ENCODE results near the gene TTPAL.

Gene TTPAL

GRCh38 chr20:44427804-44428173 is 47.9 kb upstream of the TTPAL start:
- TF ChIP-seq POLR2AphosphoS5 (IDR thresholded peaks at IDR 0.05; ENCODE audit: low read depth): no peak
- TF ChIP-seq GABPA (IDR thresholded peaks at IDR 0.05; ENCODE audit: low read depth): no peak
- TF ChIP-seq, protein P1, sequence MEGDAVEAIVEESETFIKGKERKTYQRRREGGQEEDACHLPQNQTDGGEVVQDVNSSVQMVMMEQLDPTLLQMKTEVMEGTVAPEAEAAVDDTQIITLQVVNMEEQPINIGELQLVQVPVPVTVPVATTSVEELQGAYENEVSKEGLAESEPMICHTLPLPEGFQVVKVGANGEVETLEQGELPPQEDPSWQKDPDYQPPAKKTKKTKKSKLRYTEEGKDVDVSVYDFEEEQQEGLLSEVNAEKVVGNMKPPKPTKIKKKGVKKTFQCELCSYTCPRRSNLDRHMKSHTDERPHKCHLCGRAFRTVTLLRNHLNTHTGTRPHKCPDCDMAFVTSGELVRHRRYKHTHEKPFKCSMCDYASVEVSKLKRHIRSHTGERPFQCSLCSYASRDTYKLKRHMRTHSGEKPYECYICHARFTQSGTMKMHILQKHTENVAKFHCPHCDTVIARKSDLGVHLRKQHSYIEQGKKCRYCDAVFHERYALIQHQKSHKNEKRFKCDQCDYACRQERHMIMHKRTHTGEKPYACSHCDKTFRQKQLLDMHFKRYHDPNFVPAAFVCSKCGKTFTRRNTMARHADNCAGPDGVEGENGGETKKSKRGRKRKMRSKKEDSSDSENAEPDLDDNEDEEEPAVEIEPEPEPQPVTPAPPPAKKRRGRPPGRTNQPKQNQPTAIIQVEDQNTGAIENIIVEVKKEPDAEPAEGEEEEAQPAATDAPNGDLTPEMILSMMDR (IDR thresholded peaks at IDR 0.05; ENCODE audit: insufficient read depth, low read length): no peak
- TF ChIP-seq REST (IDR thresholded peaks at IDR 0.05; ENCODE audit: insufficient replicate concordance, low read depth): no peak
- TF ChIP-seq SPI1 (IDR thresholded peaks at IDR 0.05; ENCODE audit: borderline replicate concordance, low read depth): no peak
- DNase-seq (ENCODE audit: low read depth in 1 of 2, low spot score in 1 of 2): no peak
- Histone ChIP-seq H3K27ac (replicated peaks) (no peak overlapping the region), H3K27me3 (ENCODE audit: insufficient read depth, poor library complexity, severe bottlenecking) (no peaks in the 10 kb centered on the region), H3K4me3 (replicated peaks; ENCODE audit: insufficient read depth, low read length) (no peak overlapping the region)

- H3K4me3 ChIP-seq (replicated peaks; ENCODE audit: insufficient read depth, low read length): no peak overlapping the region
- no peak for DNase-seq (ENCODE audit: low read depth in 1 of 2, low spot score in 1 of 2)
- H3K27ac ChIP-seq (replicated peaks): no peak overlapping the region
- TF ChIP-seq, protein P1 (IDR thresholded peaks at IDR 0.05; ENCODE audit: insufficient read depth, low read length): no peak
- TF ChIP-seq REST (IDR thresholded peaks at IDR 0.05; ENCODE audit: insufficient replicate concordance, low read depth) (no peak), POLR2AphosphoS5 (IDR thresholded peaks at IDR 0.05; ENCODE audit: low read depth) (no peak), GABPA (IDR thresholded peaks at IDR 0.05; ENCODE audit: low read depth) (no peak), SPI1 (IDR thresholded peaks at IDR 0.05; ENCODE audit: borderline replicate concordance, low read depth) (no peak)
- no peaks in the 10 kb centered on the region for H3K27me3 ChIP-seq (ENCODE audit: insufficient read depth, poor library complexity, severe bottlenecking)
These were observed 47.3 kb upstream of the TTPAL start for GRCh38 chr20:44428174-44429016.

DNA sequence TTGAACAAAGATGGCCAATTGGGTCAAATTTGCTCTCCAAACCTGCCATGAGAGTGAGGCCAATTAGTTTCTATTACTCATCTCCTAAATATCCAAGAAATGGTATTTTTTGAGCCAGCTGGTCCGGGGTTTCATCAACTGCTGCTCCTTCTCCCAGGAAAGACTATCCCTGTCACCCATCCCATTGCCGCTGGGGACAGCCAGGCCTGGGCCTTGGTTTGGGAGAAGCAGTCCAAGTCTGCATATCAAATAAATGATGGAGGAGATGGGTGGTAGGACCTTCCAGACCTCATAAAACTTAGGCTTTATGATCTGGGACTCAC is 46.7 kb upstream of the TTPAL start:
- Histone ChIP-seq H3K27me3 (ENCODE audit: insufficient read depth, poor library complexity, severe bottlenecking) (no peaks in the 10 kb centered on the region), H3K4me3 (replicated peaks; ENCODE audit: insufficient read depth, low read length) (no peak overlapping the region), H3K27ac (replicated peaks) (no peak overlapping the region)
- DNase-seq (ENCODE audit: low read depth in 1 of 2, low spot score in 1 of 2): no peak
- no peak for TF ChIP-seq GABPA (IDR thresholded peaks at IDR 0.05; ENCODE audit: low read depth)
- no peak for TF ChIP-seq REST (IDR thresholded peaks at IDR 0.05; ENCODE audit: insufficient replicate concordance, low read depth)
- TF ChIP-seq, protein P1 (IDR thresholded peaks at IDR 0.05; ENCODE audit: insufficient read depth, low read length): no peak
- TF ChIP-seq POLR2AphosphoS5 (IDR thresholded peaks at IDR 0.05; ENCODE audit: low read depth): no peak
- TF ChIP-seq SPI1 (IDR thresholded peaks at IDR 0.05; ENCODE audit: borderline replicate concordance, low read depth): no peak

All from HL-60 (cell line).